ENCODE data around the gene CUEDC1. TPM values are rescaled to one million over a fixed set of nuclear protein-coding genes. Genes with fewer than 3 reads are reported as not detected.

Gene CUEDC1
- total and polyA plus RNA-seq, 9 of the 15 experiments (the other 6 are each of a cell fraction or from before 2014, with no cell fraction given) = 0.20 to 4.1 (median 1.6) TPM; not detected in 1

DNA sequence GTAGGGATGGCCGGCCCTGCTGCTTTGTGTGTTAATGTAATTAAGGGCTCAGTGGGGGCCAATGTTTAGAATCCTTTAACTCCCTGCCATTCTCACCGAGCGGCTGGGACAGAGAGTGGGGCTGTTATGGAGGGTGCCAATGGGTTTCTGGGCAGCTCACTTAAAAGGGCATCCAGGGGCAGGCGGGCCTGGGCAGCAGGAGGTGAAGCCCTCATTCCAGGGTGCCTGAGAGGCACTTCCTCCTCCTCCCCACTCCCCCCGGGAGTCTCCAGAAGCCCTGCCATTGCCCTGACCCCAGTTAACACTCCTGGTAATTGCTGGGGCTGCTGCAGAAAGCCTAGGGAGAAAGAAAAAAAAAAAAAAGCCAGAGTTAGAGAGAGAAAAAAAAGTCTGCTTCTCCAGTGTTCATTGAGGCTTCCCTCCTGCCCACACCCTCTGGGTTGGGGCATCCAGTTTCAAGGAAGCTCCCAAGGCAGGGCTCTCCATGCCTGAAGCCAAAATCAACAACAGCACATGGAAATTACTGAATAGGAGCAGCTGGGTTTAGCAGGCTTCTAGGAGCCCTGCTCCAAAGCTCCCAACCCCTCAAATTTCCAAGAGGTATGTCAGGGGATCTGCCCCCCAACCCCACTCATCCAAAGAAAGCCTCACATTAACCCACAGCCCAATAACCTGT lies 28.0 kb downstream of the CUEDC1 start:
- H3K27me3 ChIP-seq (ENCODE audit: control insufficient read depth in 2 of 2, insufficient read depth in 2 of 2, low read length in 2 of 2) = peaks cover 48 to 72% of the 10 kb centered on the region in 2 experiments
- H3K9me1 ChIP-seq (ENCODE audit: control insufficient read depth, insufficient read depth, low read length) = peaks cover 2% of the 10 kb centered on the region
- H4K20me1 ChIP-seq (replicated peaks; ENCODE audit: control insufficient read depth, insufficient read depth, low read length) = peaks cover 5% of the 10 kb centered on the region
- no peak overlapping the region for H3K4me2 ChIP-seq (ENCODE audit: insufficient read depth, low read length)
- H3K79me2 ChIP-seq (ENCODE audit: control insufficient read depth, insufficient read depth, low read length) = no peaks in the 10 kb centered on the region
- H3K9ac ChIP-seq (ENCODE audit: insufficient read depth in 1 of 2, low read depth in 2 of 2, low read length in 2 of 2) = no peak overlapping the region
- H3K4me1 ChIP-seq (replicated peaks in 1 of 2; ENCODE audit: control insufficient read depth in 2 of 2, insufficient read depth in 2 of 2, low read length in 2 of 2) = no peaks in the 10 kb centered on the region
- no peak overlapping the region for H2AFZ ChIP-seq (ENCODE audit: low read depth, low read length)
- H3K4me3 ChIP-seq = no peak overlapping the region
- no peaks in the 10 kb centered on the region for H3K36me3 ChIP-seq (ENCODE audit: control insufficient read depth, insufficient read depth, low read length)
- DNase-seq (ENCODE audit: extremely low read depth in 1 of 4, low spot score in 3 of 4) (no peak), ATAC-seq (no peak), FAIRE-seq (no peak)
- no peak overlapping the region for H3K27ac ChIP-seq (ENCODE audit: extremely low read depth, low read depth, low read length)
- no peaks in the 10 kb centered on the region for H3K9me3 ChIP-seq (replicated peaks; ENCODE audit: control insufficient read depth, insufficient read depth, low read depth, low read length)
- in situ Hi-C loops (cut with MboI) = no loop called here
- 2% methylated on average over 5 of the region's 5 CpGs for WGBS (ENCODE audit: insufficient coverage, low coverage, missing lambda C conversion rate)
- intact Hi-C loops (cut with micrococcal nuclease) = no loop called here
- TF ChIP-seq ZNF778 (CRISPR knock-in tag; IDR thresholded peaks at IDR 0.05) = no peak
- no peak for TF ChIP-seq PML (IDR thresholded peaks at IDR 0.05; ENCODE audit: low read length)
- TF ChIP-seq, protein P1, sequence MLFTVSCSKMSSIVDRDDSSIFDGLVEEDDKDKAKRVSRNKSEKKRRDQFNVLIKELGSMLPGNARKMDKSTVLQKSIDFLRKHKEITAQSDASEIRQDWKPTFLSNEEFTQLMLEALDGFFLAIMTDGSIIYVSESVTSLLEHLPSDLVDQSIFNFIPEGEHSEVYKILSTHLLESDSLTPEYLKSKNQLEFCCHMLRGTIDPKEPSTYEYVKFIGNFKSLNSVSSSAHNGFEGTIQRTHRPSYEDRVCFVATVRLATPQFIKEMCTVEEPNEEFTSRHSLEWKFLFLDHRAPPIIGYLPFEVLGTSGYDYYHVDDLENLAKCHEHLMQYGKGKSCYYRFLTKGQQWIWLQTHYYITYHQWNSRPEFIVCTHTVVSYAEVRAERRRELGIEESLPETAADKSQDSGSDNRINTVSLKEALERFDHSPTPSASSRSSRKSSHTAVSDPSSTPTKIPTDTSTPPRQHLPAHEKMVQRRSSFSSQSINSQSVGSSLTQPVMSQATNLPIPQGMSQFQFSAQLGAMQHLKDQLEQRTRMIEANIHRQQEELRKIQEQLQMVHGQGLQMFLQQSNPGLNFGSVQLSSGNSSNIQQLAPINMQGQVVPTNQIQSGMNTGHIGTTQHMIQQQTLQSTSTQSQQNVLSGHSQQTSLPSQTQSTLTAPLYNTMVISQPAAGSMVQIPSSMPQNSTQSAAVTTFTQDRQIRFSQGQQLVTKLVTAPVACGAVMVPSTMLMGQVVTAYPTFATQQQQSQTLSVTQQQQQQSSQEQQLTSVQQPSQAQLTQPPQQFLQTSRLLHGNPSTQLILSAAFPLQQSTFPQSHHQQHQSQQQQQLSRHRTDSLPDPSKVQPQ (CRISPR knock-in tag; IDR thresholded peaks at IDR 0.05; ENCODE audit: borderline replicate concordance) = no peak
- TF ChIP-seq CEBPB (tag; IDR thresholded peaks at IDR 0.05) = no peak
- no peak for TF ChIP-seq RFX7 (CRISPR knock-in tag; IDR thresholded peaks at IDR 0.05)
- TF ChIP-seq ZZZ3 (IDR thresholded peaks at IDR 0.05) = no peak
- TF ChIP-seq, protein P2, sequence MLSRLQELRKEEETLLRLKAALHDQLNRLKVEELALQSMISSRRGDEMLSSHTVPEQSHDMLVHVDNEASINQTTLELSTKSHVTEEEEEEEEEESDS (CRISPR knock-in tag; IDR thresholded peaks at IDR 0.05) = no peak
- CTCF ChIA-PET (ENCODE audit: low intra/inter-chr PET ratio) = no interaction called here
- POLR2A ChIA-PET = interaction anchor here (1.2 kb wide), 1 partner anchor 16 kb away, joined by 3 read pairs; no protein-coding TSS in a partner anchor
- no TSS peak for BruUV-seq (replicated peaks)
